Duodenal mucosa (tissue), 2 donors: Measurements from ENCODE around the gene LHFPL3.

Experiments
- H3K27ac ChIP-seq: one replicate; pipeline ENCODE4 v1.7.0; 2013; ENCODE audit warnings: low read depth, low read length
- H3K27me3 ChIP-seq, 2 donors: one replicate each; pipeline ENCODE4 v1.7.0; 2013; ENCODE audit warnings: low read length in 2 of 2, control low read depth in 1 of 2; ENCODE audit not compliant: insufficient read depth in 2 of 2, control insufficient read depth in 1 of 2
- H3K36me3 ChIP-seq, 2 donors: one replicate each; pipeline ENCODE4 v1.7.0; 2013; ENCODE audit warnings: low read length in 2 of 2, control low read depth in 1 of 2; ENCODE audit not compliant: insufficient read depth in 2 of 2, control insufficient read depth in 1 of 2
- H3K4me1 ChIP-seq, 2 donors: one replicate each; pipeline ENCODE4 v1.7.0; 2013; ENCODE audit warnings: low read length in 2 of 2, control low read depth in 1 of 2; ENCODE audit not compliant: insufficient read depth in 2 of 2, control insufficient read depth in 1 of 2
- H3K4me3 ChIP-seq, 2 donors: one replicate each; pipeline ENCODE4 v1.7.0; 2013; ENCODE audit warnings: low read length in 2 of 2, low read depth in 1 of 2
- H3K9ac ChIP-seq, 2 donors: one replicate each; pipeline ENCODE4 v1.7.0; 2013; ENCODE audit warnings: low read length in 2 of 2, low read depth in 1 of 2
- H3K9me3 ChIP-seq, 2 donors: one replicate each; pipeline ENCODE4 v1.7.0; 2013; ENCODE audit warnings: low read length in 2 of 2, control low read depth in 1 of 2; ENCODE audit not compliant: control insufficient read depth in 1 of 2

LHFPL3 gene

GRCh38 chr7:104818961-104819880, 490.8 kb downstream of the LHFPL3 start:
- Histone ChIP-seq H3K9me3 (no peaks in the 10 kb centered on the region), H3K4me3 (no peak overlapping the region), H3K27ac (no peak overlapping the region), H3K9ac (no peak overlapping the region), H3K36me3 (no peaks in the 10 kb centered on the region), H3K4me1 (peaks cover 0 to 10% of the 10 kb centered on the region in 2 donors), H3K27me3 (no peaks in the 10 kb centered on the region)

GRCh38 chr7:104820836-104821535, 492.6 kb downstream of the LHFPL3 start:
- Histone ChIP-seq H3K4me3 (no peak overlapping the region), H3K9me3 (no peaks in the 10 kb centered on the region), H3K27me3 (no peaks in the 10 kb centered on the region), H3K4me1 (peaks cover 0 to 10% of the 10 kb centered on the region in 2 donors), H3K9ac (no peak overlapping the region), H3K36me3 (no peaks in the 10 kb centered on the region), H3K27ac (no peak overlapping the region)

DNA sequence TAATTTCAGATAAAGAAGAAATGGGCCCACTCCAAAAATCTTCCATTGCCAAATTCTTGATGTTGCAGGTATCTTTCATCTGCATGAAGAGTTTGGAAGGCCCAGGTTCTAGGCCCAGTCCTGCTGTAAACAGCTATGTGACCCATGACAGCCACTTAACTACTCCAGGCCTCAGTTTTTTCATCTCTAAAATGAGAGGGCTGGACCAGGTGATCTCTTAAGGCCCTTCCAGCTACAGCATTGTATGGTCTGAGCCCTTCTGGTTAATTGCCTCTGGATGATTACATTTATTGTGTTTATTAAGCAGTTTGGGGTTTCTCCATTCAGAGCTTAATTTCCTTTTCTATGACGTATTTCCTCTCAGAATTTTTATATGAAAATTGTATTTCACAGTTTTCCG, 494.8 kb downstream of the LHFPL3 start:
- Histone ChIP-seq H3K27me3 (no peaks in the 10 kb centered on the region), H3K4me1 (no peaks in the 10 kb centered on the region), H3K4me3 (no peak overlapping the region), H3K9ac (no peak overlapping the region), H3K27ac (no peak overlapping the region), H3K9me3 (no peaks in the 10 kb centered on the region), H3K36me3 (no peaks in the 10 kb centered on the region)

DNA sequence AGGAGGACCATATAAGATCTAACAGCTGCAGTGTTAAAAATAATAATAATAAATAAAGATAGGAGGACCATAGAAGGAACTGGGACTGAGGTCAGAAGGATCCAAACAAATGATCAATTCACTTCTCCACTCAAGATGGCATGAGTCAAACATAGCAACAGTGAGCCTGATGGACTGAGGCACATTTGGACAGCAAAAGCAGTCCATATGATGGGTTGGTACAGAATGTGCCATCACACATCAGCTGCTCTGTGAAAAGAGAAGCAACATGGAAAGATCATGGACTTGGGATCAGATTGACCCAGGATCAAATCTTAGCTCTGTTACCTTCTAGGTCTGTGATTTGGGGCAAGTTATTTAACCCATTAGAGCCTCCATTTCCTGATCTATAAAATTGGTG, 496.7 kb downstream of the LHFPL3 start:
- no peak overlapping the region for H3K27ac ChIP-seq
- H3K9ac ChIP-seq: no peak overlapping the region
- no peaks in the 10 kb centered on the region for H3K9me3 ChIP-seq

GRCh38 chr7:104826135-104826534, 497.7 kb downstream of the LHFPL3 start:
- H3K4me3 ChIP-seq: no peak overlapping the region

More for the DNA sequence above, 496.7 kb downstream of the LHFPL3 start:
- H3K4me3 ChIP-seq: no peak overlapping the region
- H3K27me3 ChIP-seq: no peaks in the 10 kb centered on the region
- no peaks in the 10 kb centered on the region for H3K36me3 ChIP-seq
- no peaks in the 10 kb centered on the region for H3K4me1 ChIP-seq

DNA sequence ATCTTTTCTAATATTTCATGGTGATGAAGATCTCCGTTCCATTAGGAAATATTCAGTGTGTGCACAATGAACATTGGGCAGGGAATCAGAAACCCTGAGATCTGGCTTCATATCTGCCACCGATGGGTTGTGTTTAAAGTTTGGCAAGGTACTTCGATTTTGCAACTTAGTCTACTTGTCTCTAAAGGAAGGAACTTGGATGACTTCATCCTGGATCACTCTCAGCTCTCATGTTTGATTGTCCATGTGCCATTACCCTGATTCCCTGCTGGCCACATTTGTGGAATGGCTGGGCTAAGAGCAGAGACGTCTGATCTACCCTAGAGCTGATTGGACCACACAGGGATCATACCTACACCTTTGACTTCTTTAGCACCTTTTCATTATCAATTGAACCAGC, 508.6 kb downstream of the LHFPL3 start:
- no peak overlapping the region for H3K27ac ChIP-seq

More at GRCh38 chr7:104826135-104826534, 497.7 kb downstream of the LHFPL3 start:
- Histone ChIP-seq H3K27ac (no peak overlapping the region), H3K27me3 (no peaks in the 10 kb centered on the region), H3K9me3 (no peaks in the 10 kb centered on the region), H3K9ac (no peak overlapping the region), H3K4me1 (no peaks in the 10 kb centered on the region), H3K36me3 (no peaks in the 10 kb centered on the region)

DNA sequence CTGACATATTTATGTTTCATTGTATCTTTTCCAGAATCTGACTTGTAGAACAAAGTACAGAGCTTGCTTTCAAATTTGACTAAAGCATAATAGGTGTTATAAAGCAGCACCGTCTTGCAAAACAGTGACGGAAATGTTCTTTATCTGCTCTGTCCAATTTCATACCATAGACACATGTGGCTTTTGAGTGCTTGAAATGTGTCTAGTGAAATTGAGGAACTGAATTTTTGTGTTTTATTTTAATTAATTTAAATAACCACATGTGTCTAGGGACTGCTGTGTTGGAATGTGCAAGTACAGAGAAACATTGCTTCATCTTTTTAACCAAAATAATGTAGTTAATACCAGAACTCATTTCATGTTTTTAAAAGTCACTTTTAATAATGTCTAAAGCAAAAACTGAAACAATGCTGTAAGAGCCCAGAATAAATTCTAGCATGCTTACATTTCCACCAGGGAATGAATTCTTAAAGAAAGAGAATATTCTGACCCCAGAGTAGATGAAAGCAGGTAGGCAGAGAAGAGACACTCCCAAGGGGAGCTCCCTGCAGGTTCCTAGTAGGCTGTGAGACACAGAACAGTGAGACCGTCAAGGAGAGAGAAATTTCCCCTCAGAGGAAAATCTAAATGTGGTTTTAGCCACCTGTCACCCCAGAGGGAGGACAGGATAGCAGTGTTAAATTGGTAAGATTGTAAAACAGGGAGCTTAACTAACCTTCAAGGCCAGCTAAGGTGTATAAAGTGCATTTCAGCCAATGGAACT, 510.3 kb downstream of the LHFPL3 start:
- Histone ChIP-seq H3K9me3 (no peaks in the 10 kb centered on the region), H3K27ac (no peak overlapping the region), H3K4me1 (no peaks in the 10 kb centered on the region), H3K36me3 (no peaks in the 10 kb centered on the region), H3K9ac (no peak overlapping the region), H3K27me3 (no peaks in the 10 kb centered on the region), H3K4me3 (no peak overlapping the region)

More for the DNA sequence above, 508.6 kb downstream of the LHFPL3 start:
- H3K9ac ChIP-seq: no peak overlapping the region
- H3K9me3 ChIP-seq: no peaks in the 10 kb centered on the region
- H3K36me3 ChIP-seq: no peaks in the 10 kb centered on the region
- H3K4me3 ChIP-seq: no peak overlapping the region
- no peaks in the 10 kb centered on the region for H3K27me3 ChIP-seq
- no peaks in the 10 kb centered on the region for H3K4me1 ChIP-seq

DNA sequence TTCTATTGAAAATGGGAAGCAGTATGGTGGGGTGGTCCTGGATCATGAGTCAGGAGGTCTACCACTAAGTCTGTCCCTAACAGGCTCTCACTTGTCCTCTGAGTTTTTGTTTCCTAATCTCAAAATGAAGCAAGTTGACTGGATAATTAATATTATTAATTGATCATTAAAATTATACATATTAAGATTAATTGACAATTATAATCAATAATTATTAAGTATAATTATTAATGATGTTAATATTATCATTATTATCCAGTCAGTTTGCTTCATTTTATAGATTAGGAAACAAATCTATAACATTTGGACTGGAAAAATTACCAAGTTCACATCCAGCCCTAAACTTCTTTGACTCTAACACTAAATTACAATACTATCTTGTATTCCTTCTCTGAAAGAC, 511.4 kb downstream of the LHFPL3 start:
- H3K9me3 ChIP-seq: no peaks in the 10 kb centered on the region
- H3K27ac ChIP-seq: no peak overlapping the region
- no peak overlapping the region for H3K4me3 ChIP-seq
- H3K4me1 ChIP-seq: no peaks in the 10 kb centered on the region
- H3K27me3 ChIP-seq: no peaks in the 10 kb centered on the region
- H3K36me3 ChIP-seq: no peaks in the 10 kb centered on the region
- H3K9ac ChIP-seq: no peak overlapping the region

GRCh38 chr7:104841798-104842197, 513.4 kb downstream of the LHFPL3 start:
- Histone ChIP-seq H3K27ac (no peak overlapping the region), H3K36me3 (no peaks in the 10 kb centered on the region), H3K9ac (no peak overlapping the region), H3K4me1 (no peaks in the 10 kb centered on the region), H3K9me3 (no peaks in the 10 kb centered on the region), H3K27me3 (no peaks in the 10 kb centered on the region), H3K4me3 (no peak overlapping the region)

- no peaks in the 10 kb centered on the region for H3K4me1 ChIP-seq
- H3K36me3 ChIP-seq: no peaks in the 10 kb centered on the region
- H3K27me3 ChIP-seq: no peaks in the 10 kb centered on the region
- no peak overlapping the region for H3K27ac ChIP-seq
- no peak overlapping the region for H3K9ac ChIP-seq
- H3K4me3 ChIP-seq: no peak overlapping the region
- H3K9me3 ChIP-seq: no peaks in the 10 kb centered on the region
Measured at GRCh38 chr7:104843198-104843597, 514.8 kb downstream of the LHFPL3 start.
